SH-SY5Y (cell line): ENCODE data around the gene CDC42EP3.

ENCODE experiments used
- GATA2 ChIP-seq: IDR thresholded peaks from 2 replicates; pipeline ENCODE4 v1.6.1; 2011; ENCODE audit warnings: mild to moderate bottlenecking, low read depth, low read length
- GATA3 ChIP-seq: IDR thresholded peaks from 2 replicates; pipeline ENCODE4 v1.6.1; 2011; ENCODE audit warnings: low read depth, mild to moderate bottlenecking, low read length, moderate library complexity

DNA sequence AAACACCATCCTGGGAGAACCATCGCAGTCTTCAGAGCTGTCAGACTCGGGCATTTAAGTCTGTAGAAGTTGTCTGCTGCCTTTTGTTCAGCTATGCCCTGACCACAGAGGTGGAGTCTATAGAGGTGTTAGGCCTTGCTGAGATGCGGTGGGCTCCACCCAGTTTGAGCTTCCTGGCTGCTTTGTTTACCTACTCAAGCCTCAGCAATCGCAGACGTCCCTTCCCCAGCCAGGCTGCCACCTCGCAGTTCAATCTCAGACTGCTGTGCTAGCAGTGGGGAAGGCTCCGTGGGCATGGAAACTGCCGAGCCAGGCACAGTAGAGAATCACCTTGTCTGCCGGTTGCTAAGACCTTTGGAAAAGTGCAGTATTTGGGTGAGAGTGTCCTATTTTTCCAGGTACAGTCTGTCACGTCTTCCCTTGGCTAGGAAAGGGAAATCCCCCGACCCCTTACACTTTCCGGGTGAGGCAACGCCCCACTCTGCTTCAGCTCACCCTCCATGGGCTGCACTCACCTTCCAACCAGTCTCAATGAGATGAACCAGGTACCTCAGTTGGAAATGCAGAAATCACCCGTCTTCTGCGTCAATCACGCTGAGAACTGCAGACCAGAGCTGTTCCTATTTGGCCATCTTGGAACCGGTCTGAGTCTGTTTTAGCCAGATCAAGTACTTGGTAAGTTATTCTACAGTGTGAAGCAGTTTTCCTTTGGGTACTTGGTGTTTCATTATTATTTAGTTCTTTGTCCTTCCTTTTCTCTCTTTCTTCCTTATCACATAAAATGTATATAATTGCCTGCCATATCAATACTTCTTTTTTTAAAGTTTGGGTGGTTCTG, 71.5 kb downstream of the CDC42EP3 start:
- TF ChIP-seq GATA2 (no peak), GATA3 (no peak)
